Activated CD8-positive, alpha-beta memory T cell treated with anti-CD3 and anti-CD28 coated beads, Interleukin-2, amount 50 U/mL, for 1 hour (primary cell): Measurements from ENCODE around the gene CTSA.

Experiments used
- DNase-seq: peaks from one replicate; pipeline ENCODE4 v3.0.0-alpha.2; 2020; ENCODE audit errors: extremely low read depth

The CTSA gene

DNA sequence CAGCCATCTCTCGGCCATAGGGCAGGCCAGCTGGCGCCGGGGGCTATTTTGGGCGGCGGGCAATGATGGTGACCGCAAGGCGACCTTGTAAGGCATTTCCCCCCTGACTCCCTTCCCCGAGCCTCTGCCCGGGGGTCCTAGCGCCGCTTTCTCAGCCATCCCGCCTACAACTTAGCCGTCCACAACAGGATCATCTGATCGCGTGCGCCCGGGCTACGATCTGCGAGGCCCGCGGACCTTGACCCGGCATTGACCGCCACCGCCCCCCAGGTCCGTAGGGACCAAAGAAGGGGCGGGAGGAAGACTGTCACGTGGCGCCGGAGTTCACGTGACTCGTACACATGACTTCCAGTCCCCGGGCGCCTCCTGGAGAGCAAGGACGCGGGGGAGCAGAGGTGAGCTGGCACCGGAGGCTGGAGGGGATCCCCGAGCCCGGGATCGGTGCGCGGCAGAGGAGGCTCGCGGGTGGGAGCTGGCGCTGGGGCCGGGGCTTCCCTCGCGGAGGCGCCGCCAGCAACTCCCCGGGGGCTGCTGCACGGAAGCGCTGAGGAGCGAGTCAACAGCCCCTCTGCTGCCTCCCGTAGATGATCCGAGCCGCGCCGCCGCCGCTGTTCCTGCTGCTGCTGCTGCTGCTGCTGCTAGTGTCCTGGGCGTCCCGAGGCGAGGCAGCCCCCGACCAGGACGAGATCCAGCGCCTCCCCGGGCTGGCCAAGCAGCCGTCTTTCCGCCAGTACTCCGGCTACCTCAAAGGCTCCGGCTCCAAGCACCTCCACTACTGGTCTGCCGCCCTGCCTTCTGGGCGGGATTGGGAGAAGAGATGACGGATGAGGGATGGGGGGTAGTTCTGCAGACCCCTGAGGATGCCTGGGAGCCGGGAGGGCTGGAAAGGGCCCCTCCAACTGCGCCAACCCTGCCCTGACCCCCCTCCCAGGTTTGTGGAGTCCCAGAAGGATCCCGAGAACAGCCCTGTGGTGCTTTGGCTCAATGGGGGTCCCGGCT lies at the start of gene CTSA, which contains the start of gene NEURL2:
Gene CTSA, plus strand, starts transcription at position 351 of the 999 bp plus-strand sequence. Its CDS starts 234 bp downstream, at position 585.
Gene NEURL2, minus strand, starts transcription at position 224 of the 999 bp plus-strand sequence. Its CDS starts 217 bp downstream, at position 7.
- peak; percentile 56 for DNase-seq

DNA sequence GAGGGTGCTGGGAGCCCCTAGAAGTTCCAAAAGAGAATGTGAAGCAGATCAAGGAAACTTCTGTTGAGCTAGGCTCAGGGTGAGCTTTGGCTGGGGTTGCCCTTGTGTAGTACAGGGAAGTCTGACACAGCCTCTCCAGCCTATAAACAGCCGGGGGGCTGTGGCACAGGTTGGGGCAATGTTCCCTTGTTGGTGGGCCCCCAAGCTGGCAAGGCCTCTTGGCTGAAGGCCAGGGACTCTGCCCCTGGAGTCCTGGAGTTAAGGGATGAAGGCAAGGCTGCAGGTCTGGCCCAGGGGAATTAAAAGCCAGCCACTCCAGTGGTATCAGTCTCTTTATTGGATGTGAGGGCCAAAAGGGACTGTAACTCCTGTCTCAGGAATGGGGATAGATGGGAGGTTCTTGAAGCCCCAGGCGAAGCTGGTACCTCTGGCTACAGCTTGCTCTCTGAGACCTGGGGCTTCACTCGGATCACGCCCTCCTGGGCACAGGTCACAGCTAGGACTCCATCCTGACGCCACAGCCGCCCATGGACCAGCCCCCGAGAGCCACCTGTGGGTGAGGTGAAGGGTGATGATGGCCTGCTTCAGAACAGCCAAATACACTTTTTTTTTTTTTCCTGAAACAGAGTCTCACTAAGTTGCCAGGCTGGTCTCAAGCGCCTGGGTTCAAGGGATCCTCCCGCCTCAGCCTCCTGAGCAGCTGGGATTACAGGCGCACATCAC lies 49.6 kb upstream of the CTSA start:
- no peak for DNase-seq

DNA sequence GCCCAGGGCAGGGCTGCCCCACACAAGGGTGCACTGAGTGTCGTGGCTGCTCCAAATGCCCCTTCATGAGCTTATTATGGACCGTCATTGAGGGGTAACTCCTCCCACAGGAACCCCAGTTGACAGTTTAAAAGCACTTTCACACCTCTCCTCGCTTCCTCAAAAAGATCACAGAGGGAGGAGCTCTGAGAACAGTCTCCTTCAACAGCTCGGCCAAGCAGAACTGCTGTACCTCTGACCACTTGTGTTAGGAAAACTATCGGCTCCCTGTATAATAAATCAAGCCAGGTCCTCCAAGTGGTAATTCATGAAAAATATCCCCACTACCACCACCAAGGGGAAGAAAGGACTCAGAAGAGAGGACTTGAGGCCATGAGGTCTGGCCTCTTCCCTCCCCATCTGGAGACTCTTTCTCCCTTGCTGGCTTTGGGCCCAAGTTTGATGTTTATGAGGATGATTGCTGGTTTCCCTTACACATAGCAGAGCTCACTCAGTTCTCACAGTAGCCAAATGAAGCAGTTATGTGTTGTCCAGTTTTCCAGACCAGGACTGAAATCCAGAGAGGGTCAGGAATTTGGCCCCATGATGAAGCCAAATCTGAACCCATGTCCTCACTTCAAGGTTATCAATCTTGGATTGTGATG lies 48.8 kb upstream of the CTSA start:
- DNase-seq, result no peak

DNA sequence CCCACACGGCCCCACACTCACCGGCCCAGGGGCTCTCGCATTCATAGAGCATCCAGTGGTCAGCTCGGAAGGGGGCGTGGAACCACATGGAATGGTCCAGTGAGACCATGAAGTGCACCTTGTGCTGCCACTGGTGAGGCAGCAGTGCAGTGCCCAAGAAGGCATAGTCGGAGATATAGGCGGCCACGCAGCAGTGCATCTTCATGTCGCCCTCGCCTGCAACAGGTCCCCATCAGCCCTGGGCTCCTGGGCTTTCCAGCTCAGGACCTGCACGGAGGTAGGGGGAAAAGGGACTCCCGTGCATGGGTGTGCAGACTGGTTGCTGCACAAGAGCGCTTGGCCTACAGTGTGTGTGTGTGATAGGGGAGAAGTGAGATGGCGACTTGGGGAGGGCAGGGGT lies 47.6 kb upstream of the CTSA start:
- no peak for DNase-seq

DNA sequence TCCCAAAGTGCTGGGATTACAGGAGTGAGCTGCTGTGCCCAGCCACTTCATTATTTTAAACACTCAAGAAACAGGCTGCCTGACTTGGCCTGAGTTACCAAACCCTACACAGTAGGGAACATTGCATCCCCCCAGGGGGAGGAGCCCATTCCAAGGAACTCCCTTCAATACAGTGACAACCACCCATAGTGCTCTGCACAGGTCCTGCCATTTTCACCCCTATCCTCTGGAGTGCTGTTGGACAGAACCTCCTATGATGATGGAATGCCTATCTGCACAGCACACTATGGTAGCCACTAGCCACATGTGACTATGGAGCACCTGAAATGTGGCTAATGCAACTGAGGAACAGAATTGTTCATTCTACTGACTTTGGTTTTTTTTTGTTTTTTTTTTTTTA lies 45.7 kb upstream of the CTSA start:
- no peak for DNase-seq

DNA sequence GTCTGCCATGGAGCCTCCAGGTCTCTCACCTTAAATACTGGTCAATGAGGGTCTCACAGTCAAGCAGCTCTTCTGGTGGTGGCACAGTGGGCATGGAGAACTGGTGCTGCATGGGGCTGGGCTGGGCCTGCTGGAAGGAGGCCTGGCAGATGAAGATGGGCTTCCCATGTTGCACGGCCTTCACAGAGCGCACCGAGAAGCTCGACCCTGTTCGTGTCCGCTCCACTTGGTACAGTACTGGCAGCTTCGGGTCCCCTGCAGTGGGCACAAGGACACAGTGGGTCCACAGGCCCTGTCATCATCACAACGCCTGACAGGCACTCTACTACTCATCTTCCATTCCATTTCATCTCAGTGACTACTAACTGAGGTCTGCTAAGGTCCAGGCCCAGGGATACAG lies 42.7 kb upstream of the CTSA start:
- DNase-seq, result no peak

DNA sequence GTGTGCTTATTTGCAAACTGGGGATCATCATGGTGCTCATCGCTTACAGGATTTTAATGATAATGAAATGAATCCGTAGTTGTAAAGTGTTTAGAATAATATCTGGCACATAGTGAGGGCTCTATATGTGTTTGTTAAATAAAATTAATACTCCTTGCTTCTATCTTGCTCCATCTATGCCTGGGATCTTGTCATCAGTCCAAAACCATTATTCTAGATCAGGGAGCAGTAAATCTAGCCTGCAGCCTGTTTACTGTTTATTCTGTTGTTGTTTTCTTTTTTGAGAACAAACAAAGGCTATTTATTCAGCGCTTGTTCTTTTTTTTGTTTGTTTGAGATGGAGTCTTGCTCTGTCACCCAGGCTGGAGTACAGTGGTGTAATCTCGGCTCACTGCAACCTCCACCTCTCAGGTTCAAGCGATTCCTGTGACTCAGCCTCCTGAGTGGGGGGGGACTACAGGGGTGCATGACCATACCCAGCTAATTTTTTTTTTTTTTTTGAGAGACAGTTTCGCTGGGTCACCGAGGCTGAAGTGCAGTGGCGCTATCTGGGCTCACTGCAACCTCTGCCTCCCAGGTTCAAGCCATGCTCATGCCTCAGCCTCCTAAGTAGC lies 42.1 kb upstream of the CTSA start:
- no peak for DNase-seq

DNA sequence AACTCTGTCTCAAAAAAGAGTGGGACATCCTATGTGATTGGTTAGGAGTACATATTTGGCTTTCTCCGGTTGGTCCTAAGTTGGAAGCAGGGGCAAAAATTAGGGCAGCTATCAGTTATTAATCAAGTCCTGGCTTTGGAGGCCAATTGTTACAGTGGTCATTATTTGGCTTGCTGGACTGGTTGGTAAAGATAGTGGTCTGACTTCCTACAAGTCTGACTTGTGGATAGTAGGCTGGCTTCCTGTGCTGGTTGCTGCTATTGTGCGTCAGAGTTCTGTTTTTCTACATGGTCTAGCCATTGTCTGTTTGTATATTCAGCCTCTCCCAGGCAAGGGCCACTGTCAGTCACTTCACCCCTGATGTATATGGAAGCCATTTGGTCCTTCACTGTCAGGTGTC lies 40.9 kb upstream of the CTSA start:
- no peak for DNase-seq

DNA sequence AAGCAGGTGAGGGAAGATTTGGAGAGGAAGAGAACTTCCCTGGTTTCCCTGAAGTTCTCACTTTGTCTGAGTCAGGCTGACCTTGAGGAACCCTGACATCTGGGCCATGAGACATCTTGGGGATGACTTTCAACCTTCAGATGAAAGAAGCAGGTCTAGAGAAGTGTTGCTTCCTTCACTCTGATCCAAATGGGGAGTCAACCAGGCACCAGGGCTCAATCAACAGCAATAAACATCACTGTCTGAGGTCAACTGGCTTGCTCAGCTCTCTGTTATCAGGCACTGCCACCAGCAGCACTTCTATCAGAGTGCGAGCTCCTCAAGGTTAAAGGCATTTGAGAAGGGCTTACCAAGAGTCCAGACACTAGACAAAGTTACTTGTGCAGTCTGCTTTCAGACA lies 40.2 kb upstream of the CTSA start:
- DNase-seq, result no peak

DNA sequence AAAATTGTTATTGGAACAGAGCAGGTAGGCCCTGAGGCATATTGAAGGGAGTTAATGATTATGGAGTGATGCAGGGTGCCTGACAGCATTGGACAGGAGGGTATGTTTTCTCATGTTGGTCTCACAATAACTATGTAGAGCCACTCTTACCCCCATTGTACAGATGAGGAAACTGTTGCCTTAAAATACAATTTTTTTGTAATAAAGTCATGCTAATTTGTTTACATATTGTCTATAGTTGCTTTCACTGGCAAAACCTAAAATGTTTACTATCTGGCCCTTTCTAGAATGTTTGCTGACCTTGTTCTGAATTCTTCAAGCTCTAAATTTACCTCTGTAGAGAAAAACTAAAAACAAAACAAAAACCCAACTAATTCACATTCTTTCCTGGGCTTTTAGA lies 39.6 kb upstream of the CTSA start:
- DNase-seq, result no peak

DNA sequence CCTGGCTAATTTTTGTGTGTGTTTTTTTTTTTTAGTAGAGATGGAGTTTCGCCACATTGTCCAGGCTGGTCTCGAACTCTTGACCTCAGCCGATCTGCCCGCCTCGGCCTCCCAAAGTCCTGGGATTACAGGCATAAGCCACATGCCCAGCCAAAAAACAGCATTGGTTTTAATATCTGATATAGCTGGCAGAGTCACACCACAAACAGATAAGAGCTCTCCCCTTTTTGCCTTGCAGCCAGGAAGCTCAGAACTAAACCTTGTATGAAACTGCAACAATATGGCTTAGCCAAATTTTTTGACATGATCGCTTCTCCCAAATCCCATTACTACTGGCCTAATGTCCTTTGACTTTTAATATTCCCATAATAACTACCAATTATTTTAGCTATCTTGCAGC lies 38.8 kb upstream of the CTSA start:
- no peak for DNase-seq

DNA sequence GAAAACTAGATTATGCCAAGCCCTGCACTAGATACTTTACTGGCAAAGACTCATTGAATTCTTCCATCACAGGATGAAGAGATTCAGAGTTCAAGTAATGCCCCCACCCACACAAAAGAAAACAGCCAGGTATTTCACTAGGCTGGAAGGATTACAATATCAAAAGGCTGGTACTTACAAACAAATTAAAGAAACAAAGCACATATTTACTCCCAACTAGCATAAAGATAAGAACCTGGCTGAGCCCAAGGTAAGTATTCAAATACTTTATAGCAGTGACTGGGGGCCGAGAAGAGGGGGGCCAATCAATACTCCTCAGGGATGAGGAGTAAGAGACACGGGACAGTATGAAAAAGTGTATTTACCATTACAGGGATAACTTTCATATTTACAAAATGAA lies 37.7 kb upstream of the CTSA start:
- DNase-seq, result no peak

DNA sequence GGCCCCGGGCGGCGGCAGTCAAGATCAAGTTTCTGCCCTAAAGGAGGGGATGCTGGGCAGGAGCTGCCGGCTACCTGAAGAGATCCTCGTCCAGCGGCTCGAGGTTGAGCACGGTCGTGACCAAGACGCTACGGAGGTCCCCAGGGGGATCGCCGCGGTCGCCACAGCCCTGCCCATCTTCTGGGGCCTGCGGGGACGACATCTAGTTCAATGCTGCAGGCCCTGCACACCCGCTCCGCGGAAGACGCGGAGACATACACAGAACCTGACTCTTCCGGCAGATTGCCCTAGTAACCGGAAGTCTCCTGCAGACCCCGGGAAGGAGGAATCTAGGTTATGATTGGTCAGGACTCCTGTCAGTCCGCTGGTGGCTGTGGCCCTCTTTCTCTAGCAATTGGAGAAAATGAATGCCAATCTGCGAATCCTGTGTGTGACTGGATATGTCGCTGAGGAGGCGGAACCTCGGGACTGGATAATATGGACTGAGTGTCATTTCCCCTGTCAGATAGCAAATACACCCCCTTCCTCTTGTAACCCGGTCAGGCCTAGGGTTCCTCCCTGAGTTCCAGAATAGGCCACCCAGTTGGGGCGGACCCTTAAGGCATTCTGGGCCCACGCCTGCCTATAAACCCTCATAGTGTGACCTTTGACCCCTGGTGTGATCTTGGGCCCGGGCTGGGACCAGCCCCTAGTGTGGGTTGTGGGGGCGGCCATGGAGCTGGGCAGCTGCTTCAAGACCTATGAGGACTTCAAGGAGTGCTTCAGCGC lies 33.8 kb upstream of the CTSA start, which contains the start of the genes ACOT8 and ZSWIM3:
Gene ACOT8, minus strand, starts transcription at position 279 of the 768 bp plus-strand sequence. Its CDS starts 77 bp downstream, at position 202.
Gene ZSWIM3, plus strand, starts transcription at position 501 of the 768 bp plus-strand sequence. Its CDS starts 212 bp downstream, at position 713.
- DNase-seq, result peak; percentile 97

DNA sequence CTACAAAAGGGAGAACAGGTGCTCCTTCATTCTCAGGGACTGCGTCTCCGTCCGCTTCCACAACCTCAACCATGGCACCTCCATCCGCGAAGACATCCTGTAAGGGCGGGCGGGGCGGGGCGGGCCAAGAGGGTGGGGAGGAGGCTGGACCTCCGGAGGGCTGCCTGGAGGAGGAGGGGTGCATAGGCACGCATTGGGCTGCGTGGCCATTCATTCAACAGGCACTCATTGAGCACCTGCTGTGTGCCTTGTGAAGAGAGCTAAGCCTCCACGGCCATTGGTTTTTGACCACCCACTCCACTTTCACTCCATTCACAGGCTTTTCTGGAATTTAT lies 33.3 kb upstream of the CTSA start:
- no peak for DNase-seq

DNA sequence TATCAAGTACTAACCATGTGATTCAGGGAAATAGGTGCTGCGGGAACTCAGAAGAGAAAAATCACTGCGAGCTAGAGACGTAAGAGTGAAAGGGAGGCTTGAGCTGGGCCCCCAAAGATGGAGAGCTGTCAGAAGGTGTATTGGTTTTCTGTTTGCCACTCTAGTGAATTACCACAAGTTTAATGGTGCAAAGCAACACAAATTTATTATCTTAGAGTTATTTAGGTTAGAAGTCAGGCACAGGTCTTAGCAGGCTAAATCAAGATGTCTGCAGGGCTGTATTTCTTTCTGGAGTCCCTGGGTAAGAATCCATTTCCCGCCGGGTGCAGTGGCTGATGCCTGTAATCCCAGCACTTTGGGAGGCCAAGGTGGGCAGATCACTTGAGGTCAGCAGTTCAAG lies 31.2 kb upstream of the CTSA start:
- DNase-seq, result no peak

DNA sequence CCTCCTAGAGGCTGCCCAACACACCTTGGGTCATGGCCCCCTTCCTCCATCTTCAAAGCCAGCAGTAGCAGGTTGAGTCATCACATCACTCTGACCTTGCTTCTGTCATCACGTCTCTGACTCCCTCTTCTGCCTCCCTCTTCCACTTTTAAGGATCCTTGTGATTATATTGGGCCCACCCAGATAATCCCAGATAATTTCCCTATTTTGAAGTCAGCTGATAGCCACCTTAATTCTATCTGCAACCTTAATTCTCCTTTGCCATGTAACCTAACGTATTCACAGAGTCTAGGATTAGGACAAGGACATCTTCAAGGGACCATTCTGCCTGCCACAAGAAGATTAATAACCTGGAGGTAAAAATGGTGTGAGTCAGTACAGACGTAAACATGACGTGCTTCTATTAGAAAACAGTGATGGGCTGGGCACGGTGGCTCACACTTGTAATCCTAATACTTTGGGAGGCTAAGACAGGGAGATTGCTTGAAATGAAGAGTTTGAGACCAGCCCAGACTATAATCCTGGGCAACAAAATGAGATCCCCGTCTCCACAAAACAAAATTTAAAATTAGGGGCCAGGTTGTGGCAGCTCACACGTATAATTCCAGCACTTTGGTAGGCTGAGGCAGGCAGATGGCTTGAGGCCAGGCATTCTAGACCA lies 30.4 kb upstream of the CTSA start:
- DNase-seq, result no peak

DNA sequence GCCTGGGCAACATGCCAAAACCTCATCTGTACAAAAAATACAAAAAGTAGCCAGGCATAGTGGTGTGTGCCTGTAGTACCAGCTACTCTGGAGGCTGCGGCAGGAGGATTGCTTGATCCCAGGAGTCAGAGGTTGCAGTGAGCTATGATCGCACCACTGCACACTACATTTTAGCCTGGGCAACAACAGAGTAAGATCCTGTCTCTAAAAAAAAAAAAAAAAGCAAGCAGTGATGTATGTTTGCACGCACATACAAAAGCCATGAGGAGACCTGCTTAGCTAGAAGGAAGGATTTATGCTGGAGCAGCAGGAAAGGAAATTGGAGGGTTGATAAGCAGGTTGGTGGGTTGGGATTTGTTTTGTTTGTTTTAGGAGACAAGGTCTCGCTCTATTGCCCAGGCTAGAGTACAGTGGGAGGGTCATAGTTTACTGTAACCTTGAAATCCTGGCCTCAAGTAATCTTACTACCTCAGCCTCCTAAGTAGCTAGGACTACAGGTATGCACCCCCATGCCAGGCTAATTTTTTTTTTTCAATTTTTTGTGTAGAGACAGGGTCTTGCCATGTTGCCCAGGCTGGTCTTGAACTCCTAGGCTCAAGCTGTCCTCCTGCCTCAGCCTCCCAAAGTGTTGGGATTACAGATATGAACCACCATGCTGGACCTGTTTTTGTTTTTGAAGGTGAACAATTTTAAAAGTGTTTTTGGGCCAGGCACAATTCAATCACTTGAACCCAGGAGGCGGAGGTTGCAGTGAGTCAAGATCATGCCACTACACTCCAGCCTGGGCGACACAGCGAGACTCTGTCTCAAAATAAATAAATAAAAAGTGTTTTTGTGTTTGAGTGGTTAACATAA lies 29.7 kb upstream of the CTSA start:
- no peak for DNase-seq

DNA sequence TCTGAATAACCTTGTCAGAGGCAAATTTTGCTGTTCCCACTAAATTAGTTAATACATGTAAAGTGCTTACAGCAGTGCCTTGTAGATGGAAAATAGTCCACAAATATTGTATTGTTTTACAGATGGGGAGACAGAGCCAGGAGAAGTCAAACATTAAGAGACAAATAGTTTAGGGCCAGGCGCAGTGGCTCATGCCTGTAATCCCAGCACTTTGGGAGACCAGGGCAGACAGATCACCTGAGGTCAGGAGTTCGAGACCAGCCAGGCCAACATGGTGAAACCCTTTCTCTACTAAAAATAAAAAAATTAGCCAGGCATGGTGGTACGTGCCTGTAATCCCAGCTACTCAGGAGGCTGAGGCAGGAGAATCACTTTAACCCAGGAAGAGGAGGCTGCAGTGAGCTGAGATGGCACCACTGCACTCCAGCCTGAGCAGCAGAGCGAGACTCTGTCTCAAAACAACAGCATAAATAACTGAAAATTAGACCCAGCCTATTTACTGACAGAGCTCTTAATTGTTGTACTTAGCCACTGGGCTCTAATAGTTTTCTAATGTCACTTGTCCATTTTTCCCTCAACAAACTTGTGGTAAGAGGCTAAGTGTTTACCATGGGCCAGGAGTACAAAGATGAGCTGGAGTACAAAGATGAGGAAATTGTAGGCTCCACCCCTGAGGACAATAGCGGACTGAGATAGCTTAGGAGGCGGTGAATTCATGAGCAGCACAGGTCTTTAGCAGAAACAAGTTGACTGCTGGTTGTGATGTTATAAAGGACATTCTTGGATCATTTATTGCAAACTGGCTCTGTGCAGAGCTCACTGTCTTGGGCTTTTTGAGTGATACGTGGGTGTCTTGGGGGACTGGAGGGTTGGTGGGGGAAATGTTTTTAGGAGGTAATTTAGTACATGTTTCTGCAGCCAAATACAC lies 27.3 kb upstream of the CTSA start:
- DNase-seq, result no peak
